AG08396 (cell line): ENCODE measurements around the gene AGPAT3.

Experiments
- DNase-seq: peaks from one replicate; pipeline ENCODE4 v3.0.0; 2012; ENCODE audit warnings: low spot score, mixed read lengths

The AGPAT3 gene

DNA sequence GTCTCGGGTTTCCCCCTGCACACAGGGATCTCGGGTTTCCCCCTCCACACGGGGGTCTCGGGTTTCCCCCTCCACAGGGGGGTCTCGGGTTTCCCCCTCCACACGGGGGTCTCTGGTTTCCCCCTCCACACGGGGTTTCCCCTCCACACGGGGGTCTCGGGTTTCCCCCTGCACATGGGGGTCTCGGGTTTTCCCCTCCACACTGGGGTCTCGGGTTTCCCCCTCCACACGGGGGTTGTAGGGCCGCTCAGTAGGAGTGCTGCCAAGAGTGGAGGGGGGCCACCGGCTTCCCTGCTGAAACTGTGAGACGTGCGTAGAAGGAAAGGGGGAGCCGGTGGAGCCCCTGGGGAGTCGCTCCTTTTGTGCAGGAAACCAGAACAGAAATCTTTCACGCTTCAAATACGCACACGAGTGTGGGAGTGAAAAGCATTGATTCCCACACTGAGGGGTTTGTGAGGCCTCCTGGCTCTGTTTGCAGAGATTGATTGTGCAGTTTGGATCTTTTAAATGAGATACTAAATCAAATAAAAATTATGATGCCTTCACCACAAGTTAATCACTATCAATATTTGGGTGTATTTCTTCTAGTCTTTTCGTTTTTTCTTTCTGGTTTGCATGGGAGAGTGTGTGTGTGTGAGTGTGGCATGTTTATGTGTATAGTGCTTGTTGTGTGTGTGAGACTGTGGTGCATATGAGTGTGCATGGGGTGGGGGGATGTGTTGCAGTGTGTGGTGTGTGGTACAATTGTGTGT, 92.8 kb downstream of the AGPAT3 start:
- no peak for DNase-seq

- no peak for DNase-seq
Measured at GRCh38 chr21:43958364-43959158, 93.5 kb downstream of the AGPAT3 start.

GRCh38 chr21:43959231-43960116, 94.5 kb downstream of the AGPAT3 start:
- no peak for DNase-seq

DNA sequence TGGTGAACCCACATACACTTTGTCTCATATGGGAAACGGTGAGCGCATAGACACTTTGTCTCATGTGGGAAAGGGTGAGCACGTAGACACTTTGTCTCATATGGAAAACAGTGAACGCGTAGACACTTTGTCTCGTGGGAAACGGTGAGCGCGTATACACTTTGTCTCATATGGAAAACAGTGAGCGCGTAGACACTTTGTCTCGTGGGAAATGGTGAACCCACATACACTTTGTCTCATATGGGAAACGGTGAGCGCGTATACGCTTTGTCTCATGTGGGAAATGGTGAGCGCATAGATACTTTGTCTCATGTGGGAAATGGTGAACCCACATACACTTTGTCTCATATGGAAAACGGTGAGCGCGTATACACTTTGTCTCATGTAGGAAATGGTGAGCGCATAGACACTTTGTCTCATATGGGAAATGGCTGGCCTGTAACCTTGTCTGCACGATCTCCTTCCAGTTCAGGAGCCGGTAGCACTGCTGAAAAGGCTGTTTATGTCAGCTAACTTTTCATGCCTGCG, 96.4 kb downstream of the AGPAT3 start:
- DNase-seq: no peak

DNA sequence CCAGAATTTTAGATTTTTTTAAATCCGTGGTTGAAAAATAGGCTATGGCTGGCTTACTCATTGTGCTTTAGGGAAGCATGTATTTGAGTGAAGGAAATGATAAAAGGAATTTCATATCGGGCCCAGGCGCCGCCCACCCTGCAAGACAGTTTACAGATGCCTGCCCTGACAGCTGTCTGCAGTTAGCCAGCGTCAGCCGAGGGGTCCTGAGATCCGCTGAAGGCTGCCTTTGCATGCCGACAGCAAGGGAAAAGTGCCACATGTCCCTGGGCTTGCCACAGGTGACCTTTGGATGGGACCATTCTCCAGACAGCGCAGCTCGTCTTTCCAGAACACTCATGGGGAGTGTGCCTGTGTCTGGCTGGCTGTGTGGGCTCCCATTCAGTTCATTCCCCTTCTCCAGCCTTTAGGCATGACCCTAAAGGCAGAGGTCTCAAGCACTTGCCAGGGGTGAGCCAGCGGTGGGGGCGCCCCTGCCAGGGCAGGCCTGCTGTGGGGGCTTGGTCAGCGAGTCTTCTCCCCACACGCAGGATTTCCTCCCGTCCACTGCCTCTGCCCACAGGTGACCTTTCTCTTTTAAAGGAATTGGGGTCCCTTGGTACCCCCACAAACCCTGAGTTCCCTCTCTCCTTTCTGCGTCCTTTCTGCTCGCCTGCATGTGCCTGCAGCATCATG, 101.0 kb downstream of the AGPAT3 start:
- DNase-seq: no peak

- no peak for DNase-seq
Measured at GRCh38 chr21:43966946-43967512, 102.0 kb downstream of the AGPAT3 start.

DNA sequence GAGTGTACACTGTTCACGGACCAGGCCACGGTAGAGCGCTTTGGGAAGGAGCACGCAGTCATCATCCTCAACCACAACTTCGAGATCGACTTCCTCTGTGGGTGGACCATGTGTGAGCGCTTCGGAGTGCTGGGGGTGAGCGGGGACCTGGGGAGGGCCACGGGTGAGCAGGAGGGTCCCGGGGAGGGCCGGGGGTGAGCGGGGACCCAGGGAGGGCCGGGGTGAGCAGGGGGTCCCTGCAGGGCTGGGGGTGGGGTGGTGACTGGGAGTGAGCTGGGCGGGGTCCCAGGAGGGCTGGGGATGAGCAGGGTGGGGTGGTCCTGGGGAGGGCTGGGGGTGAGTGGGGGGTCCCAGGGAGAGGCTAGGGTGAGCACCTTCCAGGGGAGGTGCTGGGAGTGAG, 103.0 kb downstream of the AGPAT3 start:
- no peak for DNase-seq

DNA sequence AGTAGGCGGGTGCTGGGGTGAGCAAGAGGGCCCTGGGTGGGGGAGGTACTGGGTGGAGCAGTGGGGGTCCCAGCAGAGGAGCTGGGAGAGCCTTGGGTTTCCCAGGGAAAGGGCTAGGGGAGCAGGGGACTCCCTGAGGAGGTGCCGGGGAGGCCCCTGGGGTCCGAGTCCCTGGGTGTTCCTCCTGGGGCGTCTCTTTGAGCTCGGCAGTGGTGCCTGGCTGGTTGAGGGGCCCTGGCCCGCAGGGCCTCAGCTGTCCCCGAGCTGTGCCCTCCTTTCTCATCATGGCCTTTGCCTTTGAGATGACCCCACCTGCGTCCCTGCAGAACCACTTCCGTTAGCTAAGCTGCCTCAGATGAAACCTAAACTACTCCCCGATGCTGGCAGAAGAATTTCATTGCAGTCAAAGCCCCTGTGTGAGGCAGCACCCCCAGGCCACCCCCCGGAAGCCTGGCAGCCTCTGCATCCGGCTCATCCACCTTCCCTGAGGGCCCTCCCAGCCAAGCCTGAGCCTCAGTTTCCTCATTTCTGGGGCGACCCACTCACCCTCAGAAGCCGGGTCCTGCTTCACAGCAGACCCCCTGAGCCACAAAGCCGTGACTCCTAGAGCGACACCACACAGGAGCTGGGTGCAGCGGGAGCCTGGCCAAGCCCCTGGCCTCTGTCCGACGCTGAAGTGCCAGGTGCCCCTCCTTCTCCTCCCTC, 103.5 kb downstream of the AGPAT3 start:
- DNase-seq: no peak

DNA sequence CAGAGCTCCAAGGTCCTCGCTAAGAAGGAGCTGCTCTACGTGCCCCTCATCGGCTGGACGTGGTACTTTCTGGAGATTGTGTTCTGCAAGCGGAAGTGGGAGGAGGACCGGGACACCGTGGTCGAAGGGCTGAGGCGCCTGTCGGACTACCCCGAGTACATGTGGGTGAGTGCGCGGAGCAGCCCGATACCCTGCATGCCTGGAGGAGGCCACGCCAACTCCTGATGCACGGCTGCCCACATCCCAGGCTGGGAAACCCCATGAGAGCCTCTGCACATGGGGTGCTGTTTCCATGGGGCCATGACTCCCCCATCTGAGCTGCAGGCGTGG, 104.1 kb downstream of the AGPAT3 start:
- DNase-seq: no peak

DNA sequence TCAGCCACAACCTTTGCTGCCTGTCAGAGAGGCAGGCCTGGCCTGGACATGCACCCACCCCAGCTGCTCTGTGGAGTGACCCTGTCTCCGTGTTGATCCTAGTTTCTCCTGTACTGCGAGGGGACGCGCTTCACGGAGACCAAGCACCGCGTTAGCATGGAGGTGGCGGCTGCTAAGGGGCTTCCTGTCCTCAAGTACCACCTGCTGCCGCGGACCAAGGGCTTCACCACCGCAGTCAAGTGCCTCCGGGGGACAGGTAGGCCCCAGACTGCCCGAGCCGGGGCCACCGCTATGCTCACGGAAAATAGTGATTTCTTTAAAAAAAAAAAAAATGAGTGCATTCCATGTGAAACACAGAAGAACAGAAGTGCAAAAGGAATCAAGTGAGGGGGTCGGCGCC, 105.5 kb downstream of the AGPAT3 start:
- no peak for DNase-seq

- DNase-seq: no peak
Measured at GRCh38 chr21:43971201-43971991, 106.4 kb downstream of the AGPAT3 start.

- DNase-seq: no peak
Measured at GRCh38 chr21:43971992-43972255, 106.9 kb downstream of the AGPAT3 start.

- no peak for DNase-seq
Measured at GRCh38 chr21:43972850-43973633, 108.0 kb downstream of the AGPAT3 start.

DNA sequence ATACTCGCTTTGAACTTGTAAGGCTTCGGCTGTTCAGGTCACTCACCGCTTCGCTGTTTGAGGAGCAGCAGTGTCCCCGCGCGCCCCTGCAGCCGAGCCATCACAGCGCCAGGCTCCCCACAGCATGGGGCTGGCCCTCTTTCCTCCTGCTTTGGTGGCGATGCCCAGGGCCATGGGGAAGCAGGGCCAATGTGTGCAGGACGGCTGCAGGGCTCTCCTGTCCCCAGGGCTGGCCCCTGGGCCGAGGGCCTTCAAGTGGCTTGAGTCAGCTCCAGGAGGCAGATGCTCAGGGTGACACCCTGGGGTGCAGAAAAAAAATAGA, 108.6 kb downstream of the AGPAT3 start:
- no peak for DNase-seq

- no peak for DNase-seq
Measured at GRCh38 chr21:43974791-43975468, 109.9 kb downstream of the AGPAT3 start.

- DNase-seq: peak; percentile 88
Measured at GRCh38 chr21:43975469-43976098, 110.6 kb downstream of the AGPAT3 start.

- no peak for DNase-seq
Measured at GRCh38 chr21:43976661-43977060, 111.6 kb downstream of the AGPAT3 start.

DNA sequence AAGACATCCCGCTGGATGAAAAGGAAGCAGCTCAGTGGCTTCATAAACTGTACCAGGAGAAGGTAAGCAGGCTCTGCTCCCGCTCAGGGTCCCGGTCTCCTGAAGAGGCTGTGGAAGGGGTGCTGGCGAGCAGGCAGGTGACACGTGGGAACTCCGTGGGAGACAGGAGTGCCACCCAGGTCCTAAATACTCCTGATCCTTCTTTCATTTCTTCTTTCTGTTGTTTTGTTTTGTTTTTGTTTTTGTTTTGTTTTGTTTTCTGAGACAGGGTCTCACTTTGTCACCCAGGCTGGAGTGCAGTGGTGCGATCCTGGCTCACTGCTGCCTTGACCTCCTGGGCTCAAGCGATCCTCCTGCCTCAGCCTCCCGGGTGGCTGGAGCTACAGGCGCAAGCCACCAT, 113.0 kb downstream of the AGPAT3 start:
- no peak for DNase-seq

DNA sequence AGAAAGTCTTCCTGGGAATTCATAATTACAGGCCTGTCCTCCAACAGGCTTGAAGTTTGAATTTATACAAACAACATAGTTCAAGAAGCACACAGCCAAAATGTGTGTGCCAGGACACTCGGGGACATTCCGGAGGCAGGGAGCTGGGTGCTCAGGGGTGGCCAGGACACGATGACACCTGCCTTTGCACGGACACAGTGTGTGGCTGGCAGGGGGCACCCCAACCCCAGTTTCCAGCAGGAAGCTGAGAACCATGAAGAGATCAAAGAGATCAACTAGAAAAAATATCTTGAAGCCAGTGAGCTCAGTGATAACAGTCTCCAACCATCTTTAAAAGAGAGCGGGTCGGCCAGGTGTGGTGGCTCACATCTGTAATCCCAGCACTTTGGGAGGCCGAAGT, 114.6 kb downstream of the AGPAT3 start:
- no peak for DNase-seq
